Prostate gland (tissue), 2 donors: ENCODE results near the gene CFAP46. TPM values are rescaled to one million over a fixed set of nuclear protein-coding genes. Genes with fewer than 3 reads are reported as not detected.

Source experiments
- DNase-seq: peaks from one replicate; pipeline ENCODE4 v3.0.0-alpha.2; 2019; ENCODE audit warnings: low spot score
- H3K27ac ChIP-seq, 2 donors: fragments of 200-600 bp; sonication (generic); 2 replicates each; pipeline ENCODE4 v1.5.1; 2017 to 2019
- H3K27me3 ChIP-seq: fragments of 200-600 bp; sonication (generic); replicated peaks from 2 replicates; pipeline ENCODE4 v1.5.1; 2019; ENCODE audit not compliant: insufficient read depth
- H3K36me3 ChIP-seq, 2 donors: fragments of 200-600 bp; sonication (generic); 1 replicate in 1 of 2; 2 replicates in 1 of 2; pipeline versions ENCODE4 v1.5.1 to v1.8.1; 2017 to 2019
- H3K4me1 ChIP-seq: fragments of 200-600 bp; sonication (generic); replicated peaks from 2 replicates; pipeline ENCODE4 v1.5.1; 2019
- H3K4me3 ChIP-seq, 2 donors: fragments of 200-600 bp; sonication (generic); 2 replicates each; pipeline ENCODE4 v1.5.1; 2017 to 2019
- H3K9me3 ChIP-seq: fragments of 200-600 bp; sonication (generic); 2 replicates; pipeline ENCODE4 v1.5.1; 2017
- POLR2A ChIP-seq: fragments of 450-650 bp; IDR thresholded peaks from one replicate; pipeline ENCODE4 v1.6.1; 2016; ENCODE audit warnings: antibody characterized with exemption, mild to moderate bottlenecking
- POLR2AphosphoS5 ChIP-seq: sonication (generic); formaldehyde crosslinking; IDR thresholded peaks from one replicate; pipeline ENCODE4 v1.6.1; 2017; ENCODE audit warnings: antibody characterized with exemption
- WGBS: methylation state at CpG from one replicate; pipeline ENCODE4 v1.1.5; 2018; 5-methylcytosine and 5-hydroxymethylcytosine counted together
- intact Hi-C: fragments of 100-400 bp; cut with DNase I; formaldehyde crosslinking; loops from one replicate; pipeline ENCODE4 v1.14.2; 2022
- total RNA-seq, 2 donors: library from RNA; depleted of rRNA; stranded (reverse); fragments of >200 nt; gene quantifications; one replicate each; pipeline ENCODE4 v1.1.0, GENCODE V29; 2016
- TF ChIP-seq, protein P1 (sequence below), 4 experiments: fragments of 200-600 bp in 2 of 4; fragments of 450-650 bp in 2 of 4; sonication (generic) in 2 of 4; IDR thresholded peaks; 1 replicate in 3 of 4; 2 replicates in 1 of 4; pipeline ENCODE4 v1.5.1; 2016 to 2019; ENCODE audit warnings: antibody characterized with exemption in 4 of 4, mild to moderate bottlenecking in 2 of 4, moderate library complexity in 2 of 4

Gene CFAP46
- total RNA-seq, 2 donors from 2014 or later, result 1.4 to 9.3 TPM

DNA sequence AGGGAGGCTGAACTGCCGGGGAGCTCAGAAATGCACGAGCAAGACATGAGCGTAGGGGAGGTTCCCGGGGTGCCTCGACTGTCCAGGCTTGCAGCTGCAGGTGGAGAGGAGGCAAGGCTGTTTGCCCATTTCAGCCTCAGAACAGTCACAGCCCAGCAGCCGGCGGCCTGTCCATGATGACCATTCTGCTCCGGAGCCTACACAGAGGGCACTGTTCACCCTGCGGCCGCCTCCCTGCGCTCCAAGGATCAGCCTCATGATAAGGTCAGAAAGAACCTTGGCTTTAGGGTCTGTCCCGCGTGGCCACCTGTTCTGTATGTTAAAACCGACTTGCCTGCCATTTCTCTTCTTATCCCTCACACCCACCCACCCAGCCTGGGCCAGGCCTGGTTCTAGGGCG is 21.9 kb upstream of the CFAP46 start:
- no peak for DNase-seq
- TF ChIP-seq, protein P1, sequence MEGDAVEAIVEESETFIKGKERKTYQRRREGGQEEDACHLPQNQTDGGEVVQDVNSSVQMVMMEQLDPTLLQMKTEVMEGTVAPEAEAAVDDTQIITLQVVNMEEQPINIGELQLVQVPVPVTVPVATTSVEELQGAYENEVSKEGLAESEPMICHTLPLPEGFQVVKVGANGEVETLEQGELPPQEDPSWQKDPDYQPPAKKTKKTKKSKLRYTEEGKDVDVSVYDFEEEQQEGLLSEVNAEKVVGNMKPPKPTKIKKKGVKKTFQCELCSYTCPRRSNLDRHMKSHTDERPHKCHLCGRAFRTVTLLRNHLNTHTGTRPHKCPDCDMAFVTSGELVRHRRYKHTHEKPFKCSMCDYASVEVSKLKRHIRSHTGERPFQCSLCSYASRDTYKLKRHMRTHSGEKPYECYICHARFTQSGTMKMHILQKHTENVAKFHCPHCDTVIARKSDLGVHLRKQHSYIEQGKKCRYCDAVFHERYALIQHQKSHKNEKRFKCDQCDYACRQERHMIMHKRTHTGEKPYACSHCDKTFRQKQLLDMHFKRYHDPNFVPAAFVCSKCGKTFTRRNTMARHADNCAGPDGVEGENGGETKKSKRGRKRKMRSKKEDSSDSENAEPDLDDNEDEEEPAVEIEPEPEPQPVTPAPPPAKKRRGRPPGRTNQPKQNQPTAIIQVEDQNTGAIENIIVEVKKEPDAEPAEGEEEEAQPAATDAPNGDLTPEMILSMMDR (IDR thresholded peaks at IDR 0.05), result no peak
- no peaks in the 10 kb centered on the region for H3K36me3 ChIP-seq
- no peaks in the 10 kb centered on the region for H3K27me3 ChIP-seq
- no peaks in the 10 kb centered on the region for H3K9me3 ChIP-seq
- intact Hi-C loops, result no loop called here
- H3K4me1 ChIP-seq, result no peaks in the 10 kb centered on the region
- no peak overlapping the region for H3K27ac ChIP-seq
- WGBS, result 84% methylated on average over 15 of the region's 15 CpGs
- H3K4me3 ChIP-seq, result peak overlapping the region; percentile 28 to 30

DNA sequence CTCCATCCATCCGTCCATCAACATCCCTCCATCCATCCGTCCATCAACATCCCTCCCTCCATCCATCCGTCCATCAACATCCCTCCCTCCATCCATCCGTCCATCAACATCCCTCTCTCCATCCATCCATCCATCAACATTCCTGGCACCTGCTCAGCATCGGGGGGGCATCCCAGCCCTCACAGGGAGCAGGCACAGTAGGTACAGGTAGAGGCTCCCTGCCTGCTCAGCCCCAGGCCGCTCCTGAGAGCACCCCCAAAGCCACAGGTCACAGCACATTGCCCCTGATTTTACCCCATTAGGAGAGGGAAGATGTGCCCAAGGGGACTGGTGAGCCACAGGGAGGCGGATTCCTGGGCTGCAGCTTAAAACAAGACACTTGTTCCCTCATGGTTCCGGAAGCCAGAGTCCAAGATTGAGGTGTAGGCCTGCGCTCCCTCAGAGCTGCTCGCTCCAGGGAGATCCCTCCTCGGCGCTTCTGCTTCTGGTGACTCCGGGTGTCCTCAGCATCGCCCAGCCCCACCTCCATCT is 21.1 kb upstream of the CFAP46 start:
- Histone ChIP-seq H3K27ac (no peak overlapping the region), H3K27me3 (no peaks in the 10 kb centered on the region), H3K9me3 (no peaks in the 10 kb centered on the region), H3K4me1 (no peaks in the 10 kb centered on the region), H3K36me3 (no peaks in the 10 kb centered on the region), H3K4me3 (no peak overlapping the region)
- no peak for TF ChIP-seq POLR2AphosphoS5
- TF ChIP-seq, protein P1 (IDR thresholded peaks at IDR 0.05), result no peak
- no peak for TF ChIP-seq POLR2A
- DNase-seq, result no peak
- intact Hi-C loops, result no loop called here
- 97% methylated on average over 13 of the region's 14 CpGs for WGBS

- Histone ChIP-seq H3K36me3 (no peaks in the 10 kb centered on the region), H3K4me1 (no peaks in the 10 kb centered on the region), H3K27me3 (no peaks in the 10 kb centered on the region), H3K27ac (no peak overlapping the region), H3K4me3 (peak overlapping the region; percentile 30 to 39), H3K9me3 (no peaks in the 10 kb centered on the region)
- intact Hi-C loops, result no loop called here
- DNase-seq, result no peak
- TF ChIP-seq, protein P1 (IDR thresholded peaks at IDR 0.05), result no peak
- TF ChIP-seq POLR2A (no peak), POLR2AphosphoS5 (no peak)
- 46% methylated on average over 11 of the region's 11 CpGs for WGBS
Measured at GRCh38 chr10:132962623-132963429, 20.5 kb upstream of the CFAP46 start.

GRCh38 chr10:132961787-132962622 is 19.6 kb upstream of the CFAP46 start:
- intact Hi-C loops, result no loop called here
- DNase-seq, result peak; percentile 63
- no peaks in the 10 kb centered on the region for H3K36me3 ChIP-seq
- TF ChIP-seq, protein P1 (IDR thresholded peaks at IDR 0.05), result no peak
- TF ChIP-seq POLR2A (peak; percentile 32), POLR2AphosphoS5 (peak; percentile 41)
- H3K27me3 ChIP-seq, result no peaks in the 10 kb centered on the region
- no peaks in the 10 kb centered on the region for H3K9me3 ChIP-seq
- H3K4me1 ChIP-seq, result no peaks in the 10 kb centered on the region
- H3K27ac ChIP-seq, result no peak overlapping the region
- 7% methylated on average over 41 of the region's 41 CpGs for WGBS
- peak overlapping the region; percentile 30 to 39 for H3K4me3 ChIP-seq
